ENCODE measurements around the gene N4BP2L1. TPM values are rescaled to one million over a fixed set of nuclear protein-coding genes. Genes with fewer than 3 reads are reported as not detected.

The N4BP2L1 gene
- total RNA-seq: 10 to 100 TPM; 10.7 to 12.9 TPM

DNA sequence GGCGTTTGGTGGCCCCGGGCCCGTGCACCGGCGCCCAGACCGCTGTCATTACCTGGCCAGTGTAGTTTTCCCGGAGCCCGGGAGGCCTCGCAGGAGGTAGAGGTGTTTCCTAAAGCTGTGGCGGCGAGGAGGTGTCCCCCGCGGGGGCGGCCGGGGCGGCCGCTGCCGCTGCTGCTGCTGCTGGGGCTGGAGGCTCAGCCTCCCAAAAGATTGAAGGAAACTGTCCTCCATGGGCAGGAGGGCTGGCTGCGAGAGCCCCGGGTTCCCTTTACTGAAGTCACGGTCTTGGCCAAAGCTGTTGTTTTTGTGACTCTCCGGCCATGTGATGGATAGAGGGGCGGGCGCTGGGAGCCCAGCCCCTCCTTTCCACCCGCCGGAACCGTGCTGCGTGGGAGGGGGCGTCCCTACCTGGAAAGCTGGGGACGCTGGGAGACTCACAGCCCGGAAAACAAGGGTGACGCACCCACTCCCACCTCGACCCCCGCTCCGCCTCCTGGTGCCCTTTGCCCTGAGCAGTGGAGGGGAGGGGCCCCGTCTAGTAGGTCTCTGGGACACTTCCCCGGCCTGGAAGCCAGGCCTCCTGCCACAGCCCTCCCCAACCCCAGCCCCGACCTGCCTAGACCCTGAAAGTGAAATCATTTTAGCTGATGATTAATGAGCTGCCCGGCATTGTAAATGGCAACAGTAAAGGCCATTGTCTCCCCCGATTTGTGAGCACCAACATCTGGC lies at the start of gene N4BP2L1:
Gene N4BP2L1 (minus strand): TSS at position 279 of the 729 bp plus-strand sequence. CDS start 48 bp downstream, at position 231.
- ChIA-PET CTCF (interaction anchor here (0.8 to 2.1 kb wide), 4 partner anchors 20 to 158 kb away, joined by 4 to 6 read pairs (median 4); partner anchors contain the start of genes BRCA2, N4BP2L2 and ZAR1L), POLR2A (interaction anchor here (0.5 to 3.1 kb wide), 6 partner anchors 14 to 159 kb away, joined by 3 to 28 read pairs (median 4); partner anchors contain the start of genes BRCA2, N4BP2L2 and ZAR1L)

GRCh38 chr13:32476892-32477291 lies 49.0 kb upstream of the N4BP2L1 start:
- ChIA-PET CTCF (no interaction called here), POLR2A (no interaction called here)

- POLR2A ChIA-PET: no interaction called here
- CTCF ChIA-PET: no interaction called here
These were observed 48.2 kb upstream of the N4BP2L1 start for GRCh38 chr13:32476021-32476731.

- POLR2A ChIA-PET: no interaction called here
These were observed 47.3 kb upstream of the N4BP2L1 start for GRCh38 chr13:32474999-32475792.

DNA sequence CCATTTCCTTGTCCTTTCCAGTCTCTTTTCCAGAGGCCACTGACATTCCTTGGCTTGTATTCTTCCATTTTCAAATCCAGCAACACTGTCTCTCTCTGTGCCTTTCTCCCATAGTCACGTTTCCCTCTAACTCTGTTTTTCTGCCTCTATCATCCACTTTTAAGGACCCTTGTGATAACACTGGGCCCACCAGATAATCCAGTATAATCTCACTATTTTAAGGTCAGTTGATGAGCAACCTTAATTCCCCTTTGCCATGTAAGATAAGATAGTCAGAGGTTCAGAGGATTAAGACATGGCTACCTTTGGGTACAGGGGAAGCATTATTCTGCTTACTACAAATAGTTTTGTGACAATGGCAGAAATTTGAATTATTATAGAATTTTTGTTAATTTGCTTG lies 45.7 kb upstream of the N4BP2L1 start:
- ChIA-PET CTCF (no interaction called here), POLR2A (no interaction called here)

More at GRCh38 chr13:32474999-32475792, 47.3 kb upstream of the N4BP2L1 start:
- CTCF ChIA-PET: no interaction called here

GRCh38 chr13:32472194-32472621 lies 44.3 kb upstream of the N4BP2L1 start:
- ChIA-PET CTCF (interaction anchor here (1.2 to 1.3 kb wide), 2 partner anchors 67 to 114 kb away, joined by 3 to 5 read pairs; no protein-coding TSS in a partner anchor), POLR2A (no interaction called here)

- CTCF ChIA-PET: interaction anchor here (1.4 kb wide), 1 partner anchor 110 kb away, joined by 3 read pairs; no protein-coding TSS in a partner anchor
- POLR2A ChIA-PET: no interaction called here
These were observed 43.4 kb upstream of the N4BP2L1 start for GRCh38 chr13:32471187-32471922.

DNA sequence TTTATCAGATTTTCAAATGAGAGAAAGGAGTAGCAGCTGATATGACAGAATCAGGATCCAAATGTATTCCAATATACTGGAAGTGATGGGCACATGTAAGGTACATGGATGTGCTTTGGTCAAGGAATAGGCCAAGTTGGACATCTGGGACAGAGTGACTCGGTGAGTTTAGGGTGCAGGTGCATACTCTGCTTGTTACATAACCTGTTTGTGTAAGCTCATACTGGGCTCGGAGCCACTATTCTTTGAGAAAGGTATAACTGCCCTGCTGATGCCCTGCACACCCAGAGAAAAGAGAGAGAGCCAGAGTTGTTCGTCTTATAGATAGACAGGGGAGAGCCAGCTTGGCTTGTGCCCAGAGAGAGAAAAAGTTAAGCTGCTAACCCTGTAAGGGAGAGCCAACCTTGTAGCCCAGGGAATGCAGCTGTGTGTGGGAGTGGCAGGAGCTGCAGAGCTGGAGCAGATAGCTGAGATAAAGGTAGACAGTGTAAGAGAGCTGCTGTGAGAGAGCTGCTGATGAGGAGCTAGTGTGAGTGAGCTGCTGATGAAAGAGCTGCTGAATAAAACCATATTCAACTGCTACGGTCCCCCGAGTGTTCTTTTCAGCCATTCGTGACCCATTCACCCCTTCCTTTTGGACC lies 40.7 kb upstream of the N4BP2L1 start:
- POLR2A ChIA-PET: no interaction called here
- CTCF ChIA-PET: no interaction called here

GRCh38 chr13:32456591-32456990 lies 28.7 kb upstream of the N4BP2L1 start:
- CTCF ChIA-PET: no interaction called here
- POLR2A ChIA-PET: no interaction called here

DNA sequence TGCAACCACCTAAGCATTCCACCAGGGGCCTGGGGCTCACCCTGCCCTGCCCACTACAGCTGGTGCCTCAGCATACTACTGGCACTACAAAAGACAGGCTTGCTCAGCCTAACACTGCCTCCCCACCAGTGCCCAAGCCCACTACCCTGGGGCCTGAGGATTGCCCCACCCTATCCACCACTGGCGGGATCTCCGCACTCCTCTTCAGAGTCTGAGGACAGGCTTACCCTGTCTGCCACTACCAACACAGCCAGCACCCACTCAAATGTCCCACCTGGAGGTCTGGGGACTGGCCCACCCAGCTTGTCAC lies 27.6 kb upstream of the N4BP2L1 start:
- POLR2A ChIA-PET: no interaction called here
- CTCF ChIA-PET: no interaction called here

DNA sequence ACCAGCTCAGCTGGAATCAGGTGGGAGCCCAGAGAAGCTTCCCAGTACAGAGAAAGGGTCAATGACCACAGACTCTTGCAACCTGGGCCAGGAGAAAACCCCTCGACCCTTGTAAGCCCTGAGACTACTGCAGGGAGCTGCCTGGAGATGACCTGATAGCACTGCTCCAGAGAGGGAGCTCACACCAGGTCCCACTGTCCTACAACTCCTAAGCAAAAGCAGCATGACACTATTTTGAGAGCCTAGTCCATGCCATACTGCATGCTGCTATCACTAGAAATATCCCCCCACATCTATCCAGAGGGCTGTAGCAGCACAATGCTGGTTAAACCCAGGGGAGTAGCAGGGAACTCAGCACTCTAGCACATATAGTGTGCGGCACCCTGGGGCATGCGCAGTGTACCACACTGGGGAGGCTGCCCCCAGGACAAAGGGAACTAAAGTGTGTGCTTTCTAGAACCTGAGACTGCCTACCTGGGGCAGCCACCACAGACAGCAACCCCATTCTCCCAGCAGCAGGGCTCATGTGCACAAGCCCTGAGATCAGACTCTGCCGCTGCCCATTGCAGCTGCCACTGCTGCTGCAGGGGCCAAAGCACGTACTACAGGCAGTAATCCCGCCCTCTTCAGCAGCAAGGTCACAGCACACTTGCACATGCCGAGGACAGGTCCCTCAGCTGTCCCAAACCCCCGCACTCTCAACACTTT lies 27.1 kb upstream of the N4BP2L1 start:
- CTCF ChIA-PET: no interaction called here
- POLR2A ChIA-PET: no interaction called here

GRCh38 chr13:32453981-32454380 lies 26.1 kb upstream of the N4BP2L1 start:
- POLR2A ChIA-PET: no interaction called here

DNA sequence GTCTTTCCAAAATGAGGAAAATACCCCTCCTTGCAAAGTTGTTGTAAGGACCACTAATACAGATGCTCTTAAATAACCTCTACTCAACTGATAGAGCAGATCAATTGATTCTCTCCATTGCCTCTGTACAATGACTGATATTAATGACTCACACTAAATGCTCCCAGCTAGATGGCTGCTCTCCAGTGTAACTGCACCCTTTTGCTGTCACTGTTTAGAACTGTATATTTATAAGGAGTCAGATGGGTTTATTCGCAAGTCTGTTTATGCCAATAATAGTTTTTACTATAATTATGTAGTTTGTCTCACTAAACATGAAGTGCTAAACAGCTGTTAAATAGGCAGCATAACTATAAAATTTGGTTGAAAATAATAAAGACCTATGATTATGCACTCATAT lies 21.0 kb upstream of the N4BP2L1 start:
- POLR2A ChIA-PET: interaction anchor here (0.7 kb wide), 1 partner anchor 89 kb away, joined by 3 read pairs; no protein-coding TSS in a partner anchor
- CTCF ChIA-PET: interaction anchor here (0.7 to 1.0 kb wide), 2 partner anchors 14 to 133 kb away, joined by 3 to 4 read pairs; partner anchors contain the start of genes BRCA2 and ZAR1L

More at GRCh38 chr13:32453981-32454380, 26.1 kb upstream of the N4BP2L1 start:
- CTCF ChIA-PET: no interaction called here

DNA sequence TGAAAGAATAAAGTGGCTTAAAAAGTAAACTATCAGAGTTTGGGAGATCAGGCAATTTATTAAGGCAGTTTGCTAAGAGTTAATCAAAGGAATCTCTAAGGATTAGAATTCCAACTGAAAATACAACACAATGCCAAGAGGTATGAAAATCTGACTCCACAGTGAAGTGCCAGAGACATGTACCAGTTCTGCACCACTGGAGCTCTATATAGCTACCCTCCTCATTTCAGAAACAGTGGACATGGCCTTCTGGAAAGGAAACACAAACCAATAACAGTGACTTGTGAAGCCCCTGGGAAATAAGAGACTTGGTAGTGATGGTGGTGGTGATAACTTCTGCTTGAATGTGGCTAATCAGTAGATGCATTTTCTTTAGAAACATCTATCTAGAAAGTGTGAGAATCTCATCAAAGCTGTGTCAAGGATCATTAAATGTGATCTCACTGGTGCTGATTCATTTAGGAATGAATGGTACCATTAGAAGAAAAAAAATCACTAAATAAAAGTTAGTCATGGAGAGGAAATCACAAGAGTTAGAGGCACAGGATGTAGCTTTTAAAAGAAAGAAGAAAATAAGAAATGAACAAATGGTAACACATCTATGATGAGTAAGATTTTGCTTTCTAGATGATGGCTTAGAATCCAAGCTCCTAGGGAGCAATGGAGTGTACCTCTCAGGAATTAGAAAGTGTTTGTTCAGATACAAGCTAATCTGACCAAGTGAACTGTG lies 20.1 kb upstream of the N4BP2L1 start:
- POLR2A ChIA-PET: interaction anchor here (0.7 kb wide), 1 partner anchor 90 kb away, joined by 3 read pairs; no protein-coding TSS in a partner anchor
- CTCF ChIA-PET: interaction anchor here (0.7 to 1.0 kb wide), 2 partner anchors 15 to 132 kb away, joined by 3 to 4 read pairs; partner anchors contain the start of genes BRCA2 and ZAR1L

GRCh38 chr13:32446773-32447465 lies 19.0 kb upstream of the N4BP2L1 start:
- CTCF ChIA-PET: no interaction called here
- POLR2A ChIA-PET: no interaction called here

DNA sequence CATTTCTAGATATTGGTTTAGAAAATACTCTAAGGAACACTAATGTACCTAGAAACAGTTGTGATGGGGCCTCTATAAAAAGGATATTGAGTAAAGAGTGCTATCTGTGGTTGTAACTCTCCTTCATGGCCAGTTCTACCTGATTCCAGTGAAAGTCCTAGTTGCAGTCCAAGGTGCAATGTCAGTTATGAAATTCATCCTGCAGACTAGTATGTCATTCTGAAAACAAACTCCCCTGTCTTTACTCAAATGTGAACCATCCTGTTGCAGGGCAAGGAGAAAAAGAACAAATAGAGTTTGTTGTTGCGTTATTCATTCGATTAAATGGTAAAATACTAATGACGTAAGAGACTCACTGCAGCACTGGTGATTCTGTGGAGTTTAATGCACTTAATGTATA lies 18.3 kb upstream of the N4BP2L1 start:
- CTCF ChIA-PET: no interaction called here
- POLR2A ChIA-PET: no interaction called here

DNA sequence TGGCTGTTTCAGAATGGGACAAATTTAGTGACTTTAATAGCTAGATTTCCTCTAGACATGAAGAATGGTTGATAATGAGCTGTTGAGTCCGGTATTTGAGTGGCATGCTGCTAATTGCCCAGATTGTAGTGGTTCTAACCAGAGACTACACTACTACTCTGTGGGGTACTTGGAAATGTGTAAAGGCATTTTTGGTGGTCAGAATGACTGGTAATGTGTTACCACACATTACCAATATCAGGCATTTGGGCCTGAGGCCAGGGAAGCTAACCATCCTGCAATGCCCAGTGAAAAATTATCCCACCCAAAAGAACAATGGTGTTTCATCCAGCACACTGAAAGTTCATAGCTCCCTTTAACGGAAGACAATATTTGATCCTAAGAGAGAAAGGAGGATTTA lies 17.5 kb upstream of the N4BP2L1 start:
- POLR2A ChIA-PET: no interaction called here
- CTCF ChIA-PET: no interaction called here
